ENCODE data around the gene PRRT1. TPM values are rescaled to one million over a fixed set of nuclear protein-coding genes. Genes with fewer than 3 reads are reported as not detected.

The PRRT1 gene
- total RNA-seq, 1 donor from 2014 or later, result 1.3 TPM

GRCh38 chr6:32158052-32158451 lies 6.3 kb upstream of the PRRT1 start:
- Mint-ChIP-seq H3K4me3 (ENCODE audit: unreplicated experiment) (no peak overlapping the region), H3K36me3 (ENCODE audit: low read depth) (peaks cover 19% of the 10 kb centered on the region), H3K9me3 (ENCODE audit: low read depth) (no peaks in the 10 kb centered on the region)

GRCh38 chr6:32156891-32157290 lies 5.2 kb upstream of the PRRT1 start:
- Mint-ChIP-seq H3K27me3 (ENCODE audit: low read depth) (no peaks in the 10 kb centered on the region), H3K4me1 (ENCODE audit: low read depth) (peaks cover 29% of the 10 kb centered on the region), H3K36me3 (ENCODE audit: low read depth) (peaks cover 16% of the 10 kb centered on the region), H3K4me3 (ENCODE audit: unreplicated experiment) (no peak overlapping the region), H3K27ac (ENCODE audit: unreplicated experiment) (no peak overlapping the region), H3K9me3 (ENCODE audit: low read depth) (no peaks in the 10 kb centered on the region)
- no peak for TF ChIP-seq CTCF (IDR thresholded peaks at IDR 0.05)
- DNase-seq (ENCODE audit: low spot score), result no peak

More at GRCh38 chr6:32158052-32158451, 6.3 kb upstream of the PRRT1 start:
- Mint-ChIP-seq H3K27me3 (ENCODE audit: low read depth) (no peaks in the 10 kb centered on the region), H3K27ac (ENCODE audit: unreplicated experiment) (no peak overlapping the region), H3K4me1 (ENCODE audit: low read depth) (peaks cover 17% of the 10 kb centered on the region)
- no peak for TF ChIP-seq CTCF (IDR thresholded peaks at IDR 0.05)
- DNase-seq (ENCODE audit: low spot score), result no peak

GRCh38 chr6:32154514-32155161 lies 2.9 kb upstream of the PRRT1 start:
- no peaks in the 10 kb centered on the region for H3K9me3 Mint-ChIP-seq (ENCODE audit: low read depth)
- H3K27me3 Mint-ChIP-seq (ENCODE audit: low read depth), result no peaks in the 10 kb centered on the region
- peak; percentile 82 for TF ChIP-seq CTCF (IDR thresholded peaks at IDR 0.05)
- H3K27ac Mint-ChIP-seq (ENCODE audit: unreplicated experiment), result peak overlapping the region; percentile 99
- peaks cover 33% of the 10 kb centered on the region for H3K4me1 Mint-ChIP-seq (ENCODE audit: low read depth)
- H3K36me3 Mint-ChIP-seq (ENCODE audit: low read depth), result peaks cover 16% of the 10 kb centered on the region
- no peak for DNase-seq (ENCODE audit: low spot score)
- H3K4me3 Mint-ChIP-seq (ENCODE audit: unreplicated experiment), result peak overlapping the region; percentile 99

GRCh38 chr6:32153564-32154513 lies 2.1 kb upstream of the PRRT1 start, which contains the start of gene PPT2:
Gene PPT2 (plus strand): TSS chr6:32154141. CDS start chr6:32154595, 454 bp downstream.
- Mint-ChIP-seq H3K4me1 (ENCODE audit: low read depth) (peaks cover 33% of the 10 kb centered on the region), H3K36me3 (ENCODE audit: low read depth) (peaks cover 16% of the 10 kb centered on the region), H3K27ac (ENCODE audit: unreplicated experiment) (peak within 1 kb of the TSS; percentile 99), H3K27me3 (ENCODE audit: low read depth) (no peaks in the 10 kb centered on the region), H3K9me3 (ENCODE audit: low read depth) (no peaks in the 10 kb centered on the region), H3K4me3 (ENCODE audit: unreplicated experiment) (peak within 1 kb of the TSS; percentile 99)
- peak; percentile 72 for TF ChIP-seq CTCF (IDR thresholded peaks at IDR 0.05)
- peak; percentile 97 for DNase-seq (ENCODE audit: low spot score)

Measured in chondrocyte (in vitro differentiated cells).